Caco-2 (cell line): ENCODE measurements around the gene NCKAP5. TPM values are rescaled to one million over a fixed set of nuclear protein-coding genes. Genes with fewer than 3 reads are reported as not detected.

Experiments
- BruUV-seq: library from RNA; stranded (reverse); fragments of 400-500 nt; replicated peaks from 2 replicates; lab custom pipeline; 2021; lab: Mats Ljungman, UMichigan
- CTCF ChIA-PET: fragments of 300-600 bp; sonication (Branson Sonifier 250); formaldehyde crosslinking; loops from one replicate; lab custom pipeline; 2022; ENCODE audit warnings: antibody characterized with exemption; lab: Charles Lee
- POLR2A ChIA-PET: fragments of 300-600 bp; sonication (Branson Sonifier 250); formaldehyde crosslinking; loops from one replicate; lab custom pipeline; 2022; ENCODE audit warnings: antibody characterized with exemption; lab: Charles Lee
- DNase-seq, 2 experiments: peaks; one replicate each; pipeline versions ENCODE4 v3.0.0 to v3.0.0-alpha.2; 2020 to 2022
- H3K27me3 ChIP-seq: replicated peaks from 2 replicates; pipeline ENCODE4 v1.6.0; 2011; ENCODE audit warnings: low read length; ENCODE audit not compliant: control insufficient read depth, insufficient read depth
- H3K36me3 ChIP-seq: 2 replicates; pipeline ENCODE4 v1.5.1; 2011; ENCODE audit warnings: low read length; ENCODE audit not compliant: control insufficient read depth, insufficient read depth
- H3K4me1 ChIP-seq: fragments of 250-450 bp; sonication (Bioruptor Pico); 2 replicates; pipeline ENCODE4 v1.5.1; 2020; ENCODE audit warnings: mild to moderate bottlenecking
- H3K4me3 ChIP-seq: 2 replicates; pipeline ENCODE4 v1.5.1; 2011; ENCODE audit warnings: low read depth, mild to moderate bottlenecking, control low read depth, low read length
- H3K9me3 ChIP-seq: fragments of 250-450 bp; sonication (Bioruptor Pico); 2 replicates; pipeline ENCODE4 v1.5.1; 2020; ENCODE audit warnings: mild to moderate bottlenecking, moderate library complexity
- H3K27ac Mint-ChIP-seq: one replicate; pipeline ENCODE4 v1.8.0; 2022; ENCODE audit warnings: mixed read lengths; ENCODE audit not compliant: unreplicated experiment
- H3K27me3 Mint-ChIP-seq: one replicate; pipeline ENCODE4 v1.8.0; 2022; ENCODE audit warnings: mixed read lengths; ENCODE audit not compliant: insufficient read depth, unreplicated experiment
- H3K36me3 Mint-ChIP-seq: one replicate; pipeline ENCODE4 v1.8.0; 2022; ENCODE audit warnings: mild to moderate bottlenecking, mixed read lengths; ENCODE audit not compliant: insufficient read depth, unreplicated experiment
- H3K4me1 Mint-ChIP-seq: one replicate; pipeline ENCODE4 v1.8.0; 2022; ENCODE audit warnings: low read depth, mixed read lengths; ENCODE audit not compliant: unreplicated experiment
- H3K4me3 Mint-ChIP-seq: one replicate; pipeline ENCODE4 v1.8.0; 2022; ENCODE audit warnings: mild to moderate bottlenecking, moderate library complexity, mixed read lengths; ENCODE audit not compliant: unreplicated experiment
- H3K9me3 Mint-ChIP-seq: one replicate; pipeline ENCODE4 v1.8.0; 2022; ENCODE audit warnings: mixed read lengths; ENCODE audit not compliant: unreplicated experiment
- intact Hi-C: fragments of 100-400 bp; cut with micrococcal nuclease; formaldehyde crosslinking; loops from one replicate; pipeline ENCODE4 v1.10.0; 2022; ENCODE audit not compliant: unreplicated experiment
- total RNA-seq: library from RNA; stranded (reverse); gene quantifications from 2 replicates; pipeline ENCODE4 v1.2.3, GENCODE V29; 2022
- TF ChIP-seq, protein P1 (sequence below), 2 experiments: fragments of 200-600 bp in 1 of 2; IDR thresholded peaks; 1 replicate in 1 of 2; 2 replicates in 1 of 2; pipeline versions ENCODE4 v1.5.1 to v1.8.0; 2011 to 2022; ENCODE audit warnings: antibody characterized with exemption in 1 of 2, control low read depth in 1 of 2, inconsistent platforms in 1 of 2, low read depth in 1 of 2, low read length in 1 of 2, mild to moderate bottlenecking in 1 of 2, moderate library complexity in 1 of 2; ENCODE audit not compliant: insufficient read depth in 1 of 2, severe bottlenecking in 1 of 2, unreplicated experiment in 1 of 2

The NCKAP5 gene
- total RNA-seq, 1 experiment from 2014 or later = 3.8 TPM

DNA sequence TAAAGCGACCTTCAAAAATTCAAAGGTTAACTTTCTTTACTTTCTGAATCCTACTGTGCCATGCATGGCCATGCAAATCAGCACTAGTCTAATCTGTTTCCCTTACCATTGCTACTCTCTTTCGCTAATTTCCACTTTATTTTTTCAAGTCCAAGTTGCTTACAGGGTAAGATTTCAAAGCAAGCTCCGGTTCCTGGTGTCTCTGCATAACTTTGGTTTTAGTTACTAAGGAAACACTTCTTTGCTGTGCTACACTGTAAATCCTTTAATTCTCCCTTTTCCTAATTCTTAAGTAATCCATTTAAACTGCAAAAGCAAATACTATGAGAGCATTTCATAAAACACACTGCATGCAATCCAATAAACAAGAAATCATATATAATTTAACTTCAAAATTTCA is 514.7 kb downstream of the NCKAP5 start:
- Mint-ChIP-seq H3K9me3 (no peaks in the 10 kb centered on the region), H3K27ac (no peak overlapping the region), H3K4me3 (no peak overlapping the region), H3K36me3 (no peaks in the 10 kb centered on the region), H3K4me1 (peaks cover 11% of the 10 kb centered on the region), H3K27me3 (no peaks in the 10 kb centered on the region)
- POLR2A ChIA-PET = no interaction called here
- Histone ChIP-seq H3K9me3 (no peaks in the 10 kb centered on the region), H3K36me3 (no peaks in the 10 kb centered on the region), H3K4me3 (no peak overlapping the region), H3K27me3 (no peaks in the 10 kb centered on the region), H3K4me1 (peaks cover 24% of the 10 kb centered on the region)
- no peak for DNase-seq
- BruUV-seq = no TSS peak
- intact Hi-C loops = no loop called here
- TF ChIP-seq, protein P1, sequence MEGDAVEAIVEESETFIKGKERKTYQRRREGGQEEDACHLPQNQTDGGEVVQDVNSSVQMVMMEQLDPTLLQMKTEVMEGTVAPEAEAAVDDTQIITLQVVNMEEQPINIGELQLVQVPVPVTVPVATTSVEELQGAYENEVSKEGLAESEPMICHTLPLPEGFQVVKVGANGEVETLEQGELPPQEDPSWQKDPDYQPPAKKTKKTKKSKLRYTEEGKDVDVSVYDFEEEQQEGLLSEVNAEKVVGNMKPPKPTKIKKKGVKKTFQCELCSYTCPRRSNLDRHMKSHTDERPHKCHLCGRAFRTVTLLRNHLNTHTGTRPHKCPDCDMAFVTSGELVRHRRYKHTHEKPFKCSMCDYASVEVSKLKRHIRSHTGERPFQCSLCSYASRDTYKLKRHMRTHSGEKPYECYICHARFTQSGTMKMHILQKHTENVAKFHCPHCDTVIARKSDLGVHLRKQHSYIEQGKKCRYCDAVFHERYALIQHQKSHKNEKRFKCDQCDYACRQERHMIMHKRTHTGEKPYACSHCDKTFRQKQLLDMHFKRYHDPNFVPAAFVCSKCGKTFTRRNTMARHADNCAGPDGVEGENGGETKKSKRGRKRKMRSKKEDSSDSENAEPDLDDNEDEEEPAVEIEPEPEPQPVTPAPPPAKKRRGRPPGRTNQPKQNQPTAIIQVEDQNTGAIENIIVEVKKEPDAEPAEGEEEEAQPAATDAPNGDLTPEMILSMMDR (IDR thresholded peaks at IDR 0.05; ENCODE audit: insufficient read depth in 1 of 2, low read depth in 1 of 2, low read length in 1 of 2, severe bottlenecking in 1 of 2, unreplicated experiment in 1 of 2) = no peak
- CTCF ChIA-PET = no interaction called here

DNA sequence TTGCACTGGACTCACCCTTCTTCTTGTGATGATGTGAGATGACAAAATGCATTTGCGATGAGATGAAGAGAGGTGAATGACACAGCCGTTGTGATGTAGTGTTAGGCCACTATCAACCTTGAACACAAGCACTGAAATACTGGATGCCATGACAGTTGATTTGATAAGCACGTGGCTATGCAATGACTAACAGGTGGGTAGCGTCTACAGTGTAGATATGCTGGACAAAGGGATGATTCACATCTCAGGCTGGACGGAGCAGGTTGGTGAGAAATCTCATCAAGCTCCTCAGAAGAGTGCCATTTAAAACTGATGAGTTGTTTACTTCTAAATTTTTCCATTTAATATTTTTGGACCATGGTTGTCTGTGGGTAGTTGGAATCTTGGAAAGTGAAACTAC is 522.5 kb downstream of the NCKAP5 start:
- intact Hi-C loops = no loop called here
- CTCF ChIA-PET = no interaction called here
- no TSS peak for BruUV-seq

DNA sequence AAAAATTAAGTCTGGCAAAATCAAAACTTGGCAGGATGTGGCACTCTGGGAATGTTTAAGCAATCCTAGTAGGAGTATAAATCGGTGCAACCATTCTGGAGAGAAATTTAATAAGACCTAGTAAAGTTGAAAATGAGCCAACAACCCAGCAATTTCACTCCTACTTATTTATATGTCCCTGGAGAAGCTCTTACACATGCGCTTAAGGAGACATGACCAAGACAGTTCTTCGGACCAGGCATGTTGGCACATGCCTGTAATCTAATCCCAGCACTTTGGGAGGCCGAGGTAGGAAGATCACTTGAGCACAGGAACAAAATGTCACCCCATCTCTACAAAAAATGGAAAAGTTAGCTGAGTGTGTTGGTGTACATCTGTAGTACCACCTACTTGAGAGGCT is 523.7 kb downstream of the NCKAP5 start:
- no peaks in the 10 kb centered on the region for H3K27me3 Mint-ChIP-seq
- ChIA-PET CTCF (no interaction called here), POLR2A (no interaction called here)
- no TSS peak for BruUV-seq
- no peaks in the 10 kb centered on the region for H3K36me3 Mint-ChIP-seq
- no peak overlapping the region for H3K4me3 Mint-ChIP-seq
- Histone ChIP-seq H3K4me3 (no peak overlapping the region), H3K4me1 (no peaks in the 10 kb centered on the region; the same call in 1 of the 2 replicates), H3K9me3 (no peaks in the 10 kb centered on the region), H3K27me3 (no peaks in the 10 kb centered on the region), H3K36me3 (no peaks in the 10 kb centered on the region)
- no peaks in the 10 kb centered on the region for H3K9me3 Mint-ChIP-seq
- intact Hi-C loops = no loop called here
- DNase-seq = no peak
- no peak overlapping the region for H3K27ac Mint-ChIP-seq
- TF ChIP-seq, protein P1 (IDR thresholded peaks at IDR 0.05; ENCODE audit: insufficient read depth in 1 of 2, low read depth in 1 of 2, low read length in 1 of 2, severe bottlenecking in 1 of 2, unreplicated experiment in 1 of 2) = no peak
- H3K4me1 Mint-ChIP-seq = no peaks in the 10 kb centered on the region

More for the DNA sequence above, 522.5 kb downstream of the NCKAP5 start:
- TF ChIP-seq, protein P1 (IDR thresholded peaks at IDR 0.05; ENCODE audit: insufficient read depth in 1 of 2, low read depth in 1 of 2, low read length in 1 of 2, severe bottlenecking in 1 of 2, unreplicated experiment in 1 of 2) = no peak
- peaks cover 12% of the 10 kb centered on the region; the same call in 1 of the 2 replicates for H3K4me1 ChIP-seq
- H3K4me1 Mint-ChIP-seq = peaks cover 11% of the 10 kb centered on the region
- no peaks in the 10 kb centered on the region for H3K9me3 ChIP-seq
- no peaks in the 10 kb centered on the region for H3K36me3 Mint-ChIP-seq
- H3K27me3 ChIP-seq = no peaks in the 10 kb centered on the region
- no peaks in the 10 kb centered on the region for H3K27me3 Mint-ChIP-seq
- H3K9me3 Mint-ChIP-seq = no peaks in the 10 kb centered on the region
- no peak for DNase-seq
- no peaks in the 10 kb centered on the region for H3K36me3 ChIP-seq
- POLR2A ChIA-PET = no interaction called here
- H3K4me3 Mint-ChIP-seq = no peak overlapping the region
- H3K4me3 ChIP-seq = no peak overlapping the region
- no peak overlapping the region for H3K27ac Mint-ChIP-seq
